ENCODE measurements around the gene LUZP1.

Gene LUZP1

DNA sequence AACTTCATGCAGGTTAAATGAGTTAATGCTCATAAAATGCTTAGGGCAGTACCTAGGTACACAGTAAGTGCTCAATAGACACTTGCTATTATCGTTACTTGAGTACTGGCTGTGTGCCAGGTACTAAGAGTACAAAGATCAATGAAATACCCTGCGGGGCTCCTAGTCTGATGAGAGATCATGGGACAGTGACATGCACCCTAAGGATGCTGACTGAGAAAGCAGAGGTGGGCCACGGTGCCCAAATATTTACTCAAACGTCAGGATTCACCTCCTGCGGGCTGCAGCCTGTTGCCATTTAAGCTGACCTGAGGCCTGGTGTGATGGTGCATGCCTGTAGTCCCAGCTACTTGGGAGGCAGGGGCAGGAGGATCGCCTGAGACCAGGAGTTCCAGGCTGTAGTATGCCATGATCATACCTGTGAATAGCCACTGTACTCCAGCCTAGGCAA lies 19.8 kb upstream of the LUZP1 start:
- TF ChIP-seq POLR2AphosphoS5 (IDR thresholded peaks at IDR 0.05; ENCODE audit: low read depth, low read length) (no peak), SIN3A (IDR thresholded peaks at IDR 0.05; ENCODE audit: borderline replicate concordance, insufficient read depth, low read length) (no peak), FOXP2 (optimal IDR thresholded peaks at IDR 0.05; ENCODE audit: borderline replicate concordance, extremely low read depth, extremely low read length, insufficient read depth) (no peak), REST (IDR thresholded peaks at IDR 0.05; ENCODE audit: insufficient read depth in 1 of 2, low read depth in 2 of 2, low read length in 2 of 2) (no peak), TAF1 (IDR thresholded peaks at IDR 0.05; ENCODE audit: borderline replicate concordance, insufficient read depth, low read length) (no peak)

- TF ChIP-seq FOXP2 (optimal IDR thresholded peaks at IDR 0.05; ENCODE audit: borderline replicate concordance, extremely low read depth, extremely low read length, insufficient read depth) (no peak), REST (IDR thresholded peaks at IDR 0.05; ENCODE audit: insufficient read depth in 1 of 2, low read depth in 2 of 2, low read length in 2 of 2) (no peak), TAF1 (IDR thresholded peaks at IDR 0.05; ENCODE audit: borderline replicate concordance, insufficient read depth, low read length) (no peak), POLR2AphosphoS5 (IDR thresholded peaks at IDR 0.05; ENCODE audit: low read depth, low read length) (no peak)
Measured at GRCh38 chr1:23187637-23188036, 19.0 kb upstream of the LUZP1 start.

- no peak for TF ChIP-seq TAF1 (IDR thresholded peaks at IDR 0.05; ENCODE audit: borderline replicate concordance, insufficient read depth, low read length)
- no peak for TF ChIP-seq FOXP2 (optimal IDR thresholded peaks at IDR 0.05; ENCODE audit: borderline replicate concordance, extremely low read depth, extremely low read length, insufficient read depth)
- no peak for TF ChIP-seq REST (IDR thresholded peaks at IDR 0.05; ENCODE audit: insufficient read depth in 1 of 2, low read depth in 2 of 2, low read length in 2 of 2)
- no peak for TF ChIP-seq SIN3A (IDR thresholded peaks at IDR 0.05; ENCODE audit: borderline replicate concordance, insufficient read depth, low read length)
- TF ChIP-seq POLR2AphosphoS5 (IDR thresholded peaks at IDR 0.05; ENCODE audit: low read depth, low read length): no peak
Measured at GRCh38 chr1:23185381-23185780, 16.7 kb upstream of the LUZP1 start.

- TF ChIP-seq FOXP2 (optimal IDR thresholded peaks at IDR 0.05; ENCODE audit: borderline replicate concordance, extremely low read depth, extremely low read length, insufficient read depth) (no peak), TAF1 (IDR thresholded peaks at IDR 0.05; ENCODE audit: borderline replicate concordance, insufficient read depth, low read length) (no peak), POLR2AphosphoS5 (IDR thresholded peaks at IDR 0.05; ENCODE audit: low read depth, low read length) (no peak), SIN3A (IDR thresholded peaks at IDR 0.05; ENCODE audit: borderline replicate concordance, insufficient read depth, low read length) (no peak), REST (IDR thresholded peaks at IDR 0.05; ENCODE audit: insufficient read depth in 1 of 2, low read depth in 2 of 2, low read length in 2 of 2) (no peak)
Measured at GRCh38 chr1:23184212-23184934, 15.7 kb upstream of the LUZP1 start.
